GM19238 (cell line): ENCODE measurements around the gene METAP1.
"Not testable (repeated sequence)": the region's sequence is repeated elsewhere in the genome, so short reads cannot be mapped to it uniquely, and the experiment has no call there.

ENCODE experiments used
- DNase-seq: peaks from one replicate; pipeline ENCODE4 v3.0.0; 2011; ENCODE audit warnings: low spot score; ENCODE audit not compliant: insufficient read length

METAP1 gene

GRCh38 chr4:99091841-99092240, 96.3 kb downstream of the METAP1 start:
- not testable (repeated sequence) for DNase-seq

- DNase-seq = no peak
Measured at GRCh38 chr4:99099311-99099710, 103.8 kb downstream of the METAP1 start.

- DNase-seq = not testable (repeated sequence)
Measured at GRCh38 chr4:99099814-99100213, 104.3 kb downstream of the METAP1 start.

GRCh38 chr4:99100876-99101275, 105.4 kb downstream of the METAP1 start:
- no peak for DNase-seq

- no peak for DNase-seq
Measured at GRCh38 chr4:99102634-99103033, 107.1 kb downstream of the METAP1 start.

- no peak for DNase-seq
Measured at GRCh38 chr4:99103166-99103565, 107.6 kb downstream of the METAP1 start.

GRCh38 chr4:99104153-99104552, 108.6 kb downstream of the METAP1 start:
- DNase-seq = no peak

- not testable (repeated sequence) for DNase-seq
Measured at GRCh38 chr4:99109286-99109685, 113.8 kb downstream of the METAP1 start.
